GM20000 (cell line): Measurements from ENCODE around the gene FGFRL1.
"Not testable (repeated sequence)": the region's sequence is repeated elsewhere in the genome, so short reads cannot be mapped to it uniquely, and the experiment has no call there.

ENCODE experiments used
- DNase-seq: peaks from one replicate; pipeline ENCODE4 v3.0.0; 2012; ENCODE audit warnings: low spot score
- CTCF ChIP-seq: IDR thresholded peaks from 2 replicates; pipeline ENCODE4 v1.5.1; 2012; ENCODE audit warnings: mild to moderate bottlenecking, control low read depth; ENCODE audit errors: extremely low read depth, missing control alignments

Gene FGFRL1

GRCh38 chr4:1053080-1053661 lies 41.7 kb downstream of the FGFRL1 start:
- no peak for TF ChIP-seq CTCF

GRCh38 chr4:1053891-1054290 lies 42.5 kb downstream of the FGFRL1 start:
- DNase-seq, result not testable (repeated sequence)

More at GRCh38 chr4:1053080-1053661, 41.7 kb downstream of the FGFRL1 start:
- no peak for DNase-seq

GRCh38 chr4:1054696-1055242 lies 43.3 kb downstream of the FGFRL1 start:
- DNase-seq, result not testable (repeated sequence)

- not testable (repeated sequence) for DNase-seq
These were observed 43.8 kb downstream of the FGFRL1 start for GRCh38 chr4:1055243-1055701.

- no peak for TF ChIP-seq CTCF
- DNase-seq, result peak; percentile 73
These were observed 44.5 kb downstream of the FGFRL1 start for GRCh38 chr4:1055721-1056590.

- DNase-seq, result no peak
- no peak for TF ChIP-seq CTCF
These were observed 45.4 kb downstream of the FGFRL1 start for GRCh38 chr4:1056671-1057402.

GRCh38 chr4:1057403-1057745 lies 45.9 kb downstream of the FGFRL1 start:
- no peak for DNase-seq
- no peak for TF ChIP-seq CTCF

- no peak for TF ChIP-seq CTCF
- no peak for DNase-seq
These were observed 47.0 kb downstream of the FGFRL1 start for GRCh38 chr4:1058198-1058996.
